Mesodermal cell (in vitro differentiated cells): Measurements from ENCODE around the gene CHST11.

ENCODE experiments used
- H3K27ac ChIP-seq: 2 replicates; pipeline ENCODE4 v1.7.0; 2013; ENCODE audit warnings: mild to moderate bottlenecking, low read depth, low read length, moderate library complexity; ENCODE audit not compliant: severe bottlenecking
- H3K36me3 ChIP-seq: 2 replicates; pipeline ENCODE4 v1.7.1; 2013; ENCODE audit warnings: mild to moderate bottlenecking, low read length, moderate library complexity; ENCODE audit not compliant: control insufficient read depth, insufficient read depth
- H3K4me1 ChIP-seq: one replicate; pipeline ENCODE4 v1.7.1; 2013; ENCODE audit warnings: mild to moderate bottlenecking, low read length; ENCODE audit not compliant: insufficient read depth, control insufficient read depth, poor library complexity, severe bottlenecking
- H3K4me3 ChIP-seq: 2 replicates; pipeline ENCODE4 v1.7.0; 2013; ENCODE audit warnings: low read length, control low read depth, mild to moderate bottlenecking; ENCODE audit not compliant: insufficient read depth, poor library complexity, severe bottlenecking; ENCODE audit errors: extremely low read depth
- H3K9me3 ChIP-seq: 2 replicates; pipeline ENCODE4 v1.7.1; 2013; ENCODE audit warnings: mild to moderate bottlenecking, low read length, moderate library complexity; ENCODE audit not compliant: control insufficient read depth
- WGBS, 2 experiments: methylation state at CpG; one replicate each; pipeline ENCODE4 v1.1.5; 2013; ENCODE audit warnings: missing lambda C conversion rate in 2 of 2; ENCODE audit not compliant: insufficient coverage in 2 of 2; 5-methylcytosine and 5-hydroxymethylcytosine counted together

CHST11 gene

GRCh38 chr12:104448451-104448850 is 8.3 kb upstream of the CHST11 start:
- Histone ChIP-seq H3K36me3 (no peaks in the 10 kb centered on the region), H3K4me1 (no peaks in the 10 kb centered on the region), H3K9me3 (no peaks in the 10 kb centered on the region), H3K4me3 (no peak overlapping the region), H3K27ac (no peak overlapping the region)
- 86 to 100% methylated on average over 1 of the region's 1 CpG for WGBS, 2 experiments

GRCh38 chr12:104450700-104451099 is 6.0 kb upstream of the CHST11 start:
- no peak overlapping the region for H3K27ac ChIP-seq
- H3K4me1 ChIP-seq, result peaks cover 5% of the 10 kb centered on the region
- no peaks in the 10 kb centered on the region for H3K36me3 ChIP-seq
- H3K9me3 ChIP-seq, result no peaks in the 10 kb centered on the region
- no peak overlapping the region for H3K4me3 ChIP-seq

GRCh38 chr12:104452087-104452486 is 4.7 kb upstream of the CHST11 start:
- H3K4me1 ChIP-seq, result peaks cover 10% of the 10 kb centered on the region
- no peaks in the 10 kb centered on the region for H3K9me3 ChIP-seq
- H3K36me3 ChIP-seq, result no peaks in the 10 kb centered on the region
- no peak overlapping the region for H3K27ac ChIP-seq
- no CpG with 5 or more reads among the region's 1 CpG for WGBS, 2 experiments
- H3K4me3 ChIP-seq, result no peak overlapping the region

- Histone ChIP-seq H3K27ac (no peak overlapping the region), H3K36me3 (no peaks in the 10 kb centered on the region), H3K9me3 (no peaks in the 10 kb centered on the region), H3K4me1 (peaks cover 10% of the 10 kb centered on the region), H3K4me3 (no peak overlapping the region)
- 71 to 78% methylated on average over 2 of the region's 2 CpGs for WGBS, 2 experiments
These were observed 3.6 kb upstream of the CHST11 start for GRCh38 chr12:104453133-104453532.

- Histone ChIP-seq H3K4me1 (peaks cover 16% of the 10 kb centered on the region), H3K9me3 (no peaks in the 10 kb centered on the region), H3K27ac (no peak overlapping the region), H3K36me3 (no peaks in the 10 kb centered on the region), H3K4me3 (no peak overlapping the region)
- WGBS, 2 experiments, result 100% methylated on average over 1 of the region's 1 CpG; no CpG with 5 or more reads in 1 of the 2 experiments
These were observed 1.8 kb upstream of the CHST11 start for GRCh38 chr12:104454997-104455396.

GRCh38 chr12:104455578-104456416 is 951 bp upstream of the CHST11 start:
- Histone ChIP-seq H3K4me3 (peak overlapping the region; percentile 66), H3K36me3 (no peaks in the 10 kb centered on the region), H3K9me3 (no peaks in the 10 kb centered on the region), H3K4me1 (peaks cover 16% of the 10 kb centered on the region), H3K27ac (peak overlapping the region; percentile 78)
- WGBS, 2 experiments, result 34 to 100% methylated on average over 1 to 8 of the region's 9 CpGs

- Histone ChIP-seq H3K4me3 (peak overlapping the region; percentile 66), H3K36me3 (no peaks in the 10 kb centered on the region), H3K4me1 (peaks cover 16% of the 10 kb centered on the region), H3K9me3 (no peaks in the 10 kb centered on the region), H3K27ac (peak overlapping the region; percentile 78)
- 0% methylated on average over 44 to 45 of the region's 71 CpGs for WGBS, 2 experiments
These were observed 400 bp downstream of the CHST11 start for GRCh38 chr12:104456950-104457745.

- H3K36me3 ChIP-seq, result no peaks in the 10 kb centered on the region
- peaks cover 16% of the 10 kb centered on the region for H3K4me1 ChIP-seq
- no peaks in the 10 kb centered on the region for H3K9me3 ChIP-seq
- peak overlapping the region; percentile 66 for H3K4me3 ChIP-seq
- H3K27ac ChIP-seq, result peak overlapping the region; percentile 78
- WGBS, 2 experiments, result 0% methylated on average over 42 to 56 of the region's 71 CpGs
These were observed 1.3 kb downstream of the CHST11 start for GRCh38 chr12:104457746-104458693.

GRCh38 chr12:104458694-104459367 is 2.1 kb downstream of the CHST11 start:
- Histone ChIP-seq H3K4me1 (peaks cover 16% of the 10 kb centered on the region), H3K27ac (no peak overlapping the region), H3K36me3 (no peaks in the 10 kb centered on the region), H3K9me3 (no peaks in the 10 kb centered on the region), H3K4me3 (peak overlapping the region; percentile 66)
- WGBS, 2 experiments, result 12 to 17% methylated on average over 13 to 15 of the region's 21 CpGs
